ENCODE data around the gene ZNF646. TPM values are rescaled to one million over a fixed set of nuclear protein-coding genes. Genes with fewer than 3 reads are reported as not detected.

The ZNF646 gene
- total and polyA plus RNA-seq, 2 of the 13 experiments (the other 11 are each of a cell fraction or from before 2014, with no cell fraction given), result 3.4 to 10.9 TPM

DNA sequence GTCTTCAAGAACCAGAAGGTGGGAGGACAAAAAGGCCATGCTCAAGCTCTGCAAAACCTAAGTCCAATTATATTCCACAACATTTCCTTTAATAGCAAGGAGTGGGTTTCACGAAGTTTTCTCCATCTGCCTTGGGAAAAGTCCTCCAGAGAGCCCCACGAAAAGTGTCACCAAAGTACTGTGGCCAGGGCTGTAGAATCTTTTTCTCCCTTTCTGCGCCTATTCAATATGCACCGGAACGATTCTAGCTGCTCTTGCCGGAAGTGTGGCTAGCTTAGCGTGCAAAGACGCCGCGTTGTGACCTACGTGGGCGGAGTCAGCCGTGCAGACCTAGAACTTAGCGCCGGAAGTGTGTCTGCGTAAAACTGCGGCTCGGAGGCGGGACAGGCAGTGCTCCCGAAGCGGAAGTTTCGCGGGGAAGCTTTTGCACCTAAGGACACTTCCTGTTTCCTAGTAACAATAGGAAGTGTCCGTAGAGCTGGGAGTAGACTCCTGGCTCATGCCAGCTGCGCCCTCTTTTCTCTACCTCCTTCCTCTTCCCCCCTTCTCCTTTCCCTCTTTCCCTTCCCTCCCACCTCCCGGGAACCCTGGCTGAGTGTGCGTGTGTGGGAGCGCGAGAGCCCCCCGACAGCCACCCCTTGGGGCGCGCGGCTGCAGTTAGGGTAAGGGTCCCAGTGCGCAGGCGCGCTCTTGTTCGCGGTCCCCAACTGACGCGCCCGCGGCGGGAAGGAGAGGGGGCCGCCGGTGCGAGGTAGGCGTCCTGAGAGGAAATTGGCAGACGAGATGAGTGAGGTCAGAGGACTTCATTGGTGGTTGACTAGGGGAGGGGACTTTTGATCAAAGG is at the start of gene ZNF646, which contains the start of gene ZNF668 (continued):
- peak; percentile 7; the same call in 1 of the 2 replicates for TF ChIP-seq TFE3 (CRISPR knock-in tag; IDR thresholded peaks at IDR 0.05)
- peak; percentile 53; the same call in 1 of the 2 replicates for TF ChIP-seq ZNF558 (CRISPR knock-in tag; IDR thresholded peaks at IDR 0.05; ENCODE audit: borderline replicate concordance)
- TF ChIP-seq CCDC6 (CRISPR knock-in tag; IDR thresholded peaks at IDR 0.05), result peak; percentile 30; the same call in 1 of the 2 replicates
- TF ChIP-seq, protein P1, sequence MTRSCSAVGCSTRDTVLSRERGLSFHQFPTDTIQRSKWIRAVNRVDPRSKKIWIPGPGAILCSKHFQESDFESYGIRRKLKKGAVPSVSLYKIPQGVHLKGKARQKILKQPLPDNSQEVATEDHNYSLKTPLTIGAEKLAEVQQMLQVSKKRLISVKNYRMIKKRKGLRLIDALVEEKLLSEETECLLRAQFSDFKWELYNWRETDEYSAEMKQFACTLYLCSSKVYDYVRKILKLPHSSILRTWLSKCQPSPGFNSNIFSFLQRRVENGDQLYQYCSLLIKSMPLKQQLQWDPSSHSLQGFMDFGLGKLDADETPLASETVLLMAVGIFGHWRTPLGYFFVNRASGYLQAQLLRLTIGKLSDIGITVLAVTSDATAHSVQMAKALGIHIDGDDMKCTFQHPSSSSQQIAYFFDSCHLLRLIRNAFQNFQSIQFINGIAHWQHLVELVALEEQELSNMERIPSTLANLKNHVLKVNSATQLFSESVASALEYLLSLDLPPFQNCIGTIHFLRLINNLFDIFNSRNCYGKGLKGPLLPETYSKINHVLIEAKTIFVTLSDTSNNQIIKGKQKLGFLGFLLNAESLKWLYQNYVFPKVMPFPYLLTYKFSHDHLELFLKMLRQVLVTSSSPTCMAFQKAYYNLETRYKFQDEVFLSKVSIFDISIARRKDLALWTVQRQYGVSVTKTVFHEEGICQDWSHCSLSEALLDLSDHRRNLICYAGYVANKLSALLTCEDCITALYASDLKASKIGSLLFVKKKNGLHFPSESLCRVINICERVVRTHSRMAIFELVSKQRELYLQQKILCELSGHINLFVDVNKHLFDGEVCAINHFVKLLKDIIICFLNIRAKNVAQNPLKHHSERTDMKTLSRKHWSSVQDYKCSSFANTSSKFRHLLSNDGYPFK (CRISPR knock-in tag; IDR thresholded peaks at IDR 0.05; ENCODE audit: borderline replicate concordance), result peak; percentile 91; the same call in 1 of the 2 replicates
- peak; percentile 77; the same call in 1 of the 2 replicates for TF ChIP-seq THYN1 (CRISPR knock-in tag; IDR thresholded peaks at IDR 0.05; ENCODE audit: borderline replicate concordance, low read depth)
- TF ChIP-seq ZNF484 (CRISPR knock-in tag; IDR thresholded peaks at IDR 0.05; ENCODE audit: borderline replicate concordance, low read depth), result 0 out of 2 replicates have a peak, but pooled peaks have one; percentile 18
- TF ChIP-seq, protein P2, sequence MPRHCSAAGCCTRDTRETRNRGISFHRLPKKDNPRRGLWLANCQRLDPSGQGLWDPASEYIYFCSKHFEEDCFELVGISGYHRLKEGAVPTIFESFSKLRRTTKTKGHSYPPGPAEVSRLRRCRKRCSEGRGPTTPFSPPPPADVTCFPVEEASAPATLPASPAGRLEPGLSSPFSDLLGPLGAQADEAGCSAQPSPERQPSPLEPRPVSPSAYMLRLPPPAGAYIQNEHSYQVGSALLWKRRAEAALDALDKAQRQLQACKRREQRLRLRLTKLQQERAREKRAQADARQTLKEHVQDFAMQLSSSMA (CRISPR knock-in tag; IDR thresholded peaks at IDR 0.05), result peak; percentile 100
- TF ChIP-seq ZNF770 (CRISPR knock-in tag; IDR thresholded peaks at IDR 0.05), result peak; percentile 53
- no peak for TF ChIP-seq SKIL (CRISPR knock-in tag; IDR thresholded peaks at IDR 0.05; ENCODE audit: borderline replicate concordance)
- no peak for TF ChIP-seq CSRNP2 (CRISPR knock-in tag; conservative IDR thresholded peaks at IDR 0.05; ENCODE audit: low read depth)
- TF ChIP-seq ZNF614 (CRISPR knock-in tag; IDR thresholded peaks at IDR 0.05; ENCODE audit: borderline replicate concordance), result peak; percentile 40; the same call in 1 of the 2 replicates
- TF ChIP-seq CENPT (CRISPR knock-in tag; IDR thresholded peaks at IDR 0.05; ENCODE audit: low read depth), result no peak
- peak; percentile 81 for TF ChIP-seq ZBTB21 (CRISPR knock-in tag; IDR thresholded peaks at IDR 0.05)
